GM10847 (cell line): ENCODE measurements around the gene HACD4.

Experiments used
- POLR2A ChIP-seq: IDR thresholded peaks from 2 replicates; pipeline ENCODE4 v1.6.1; 2011; ENCODE audit not compliant: insufficient read length; ENCODE audit errors: extremely low read depth

The HACD4 gene

DNA sequence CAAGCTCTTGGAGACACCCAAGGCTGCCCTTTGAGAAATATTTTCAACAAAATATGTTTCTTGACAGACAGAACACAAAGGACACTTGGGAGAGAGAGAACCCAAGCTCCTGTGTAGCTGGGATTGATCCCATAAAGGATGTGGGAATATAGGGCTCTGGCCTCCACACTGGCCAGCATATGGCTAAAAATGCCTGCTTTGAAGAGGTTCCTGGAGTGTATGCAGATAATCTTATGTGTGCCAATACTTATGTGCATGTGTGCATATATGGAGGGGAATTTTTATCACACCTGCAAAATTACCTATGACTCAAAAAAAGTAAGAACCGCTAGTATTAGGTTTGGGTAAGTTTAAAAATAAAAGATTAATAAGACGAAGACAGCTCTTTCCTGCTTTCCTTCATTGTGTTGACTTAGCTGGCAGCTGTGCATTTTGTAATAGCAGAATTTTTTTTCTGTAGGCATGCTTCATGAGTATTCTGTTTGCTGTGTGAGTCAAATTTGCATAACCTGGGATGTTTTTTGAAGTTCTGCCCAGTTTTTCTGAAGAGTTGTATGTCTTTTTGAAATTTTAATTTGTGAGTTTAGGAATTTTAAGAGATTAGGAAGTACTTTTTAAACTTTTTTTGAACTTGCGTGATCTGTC, 42.6 kb downstream of the HACD4 start:
- TF ChIP-seq POLR2A: no peak

DNA sequence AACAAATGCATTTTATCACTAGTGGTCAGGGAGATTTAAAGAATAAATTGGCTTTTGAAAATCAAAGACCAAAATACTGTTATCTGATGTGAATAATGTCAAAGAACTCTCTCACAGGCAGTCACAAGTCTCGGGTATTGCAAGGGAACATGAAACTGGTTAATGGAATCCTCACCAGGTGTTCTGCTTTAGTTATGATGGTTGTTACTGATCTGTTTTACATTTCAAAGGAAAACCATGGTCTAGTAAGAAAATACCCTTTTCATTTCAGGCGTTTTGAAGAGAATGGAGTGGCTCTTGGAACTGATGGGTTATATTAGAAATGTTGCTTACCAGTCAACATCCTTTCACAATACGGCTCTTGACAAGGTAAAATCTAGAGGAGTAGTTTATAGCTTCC, 43.4 kb downstream of the HACD4 start:
- no peak for TF ChIP-seq POLR2A

DNA sequence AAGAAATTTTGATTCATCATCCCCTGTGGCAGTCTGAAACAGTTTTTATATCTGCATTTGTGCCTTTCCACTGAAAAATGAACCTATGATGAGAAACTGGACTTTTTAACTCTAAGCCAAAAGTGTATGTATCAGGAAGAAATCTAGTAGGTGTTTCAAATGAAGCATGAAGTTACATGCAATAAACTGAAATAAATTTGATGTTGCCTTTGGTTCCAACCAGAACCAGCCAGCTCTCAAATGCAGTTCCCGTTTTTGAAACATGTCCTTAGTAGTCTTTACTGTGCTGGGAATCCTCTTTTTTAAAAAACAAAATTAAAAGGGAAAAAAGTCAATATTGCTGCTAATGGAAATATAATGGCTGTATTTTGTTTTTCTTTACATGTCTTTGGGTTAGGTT, 43.9 kb downstream of the HACD4 start:
- no peak for TF ChIP-seq POLR2A

DNA sequence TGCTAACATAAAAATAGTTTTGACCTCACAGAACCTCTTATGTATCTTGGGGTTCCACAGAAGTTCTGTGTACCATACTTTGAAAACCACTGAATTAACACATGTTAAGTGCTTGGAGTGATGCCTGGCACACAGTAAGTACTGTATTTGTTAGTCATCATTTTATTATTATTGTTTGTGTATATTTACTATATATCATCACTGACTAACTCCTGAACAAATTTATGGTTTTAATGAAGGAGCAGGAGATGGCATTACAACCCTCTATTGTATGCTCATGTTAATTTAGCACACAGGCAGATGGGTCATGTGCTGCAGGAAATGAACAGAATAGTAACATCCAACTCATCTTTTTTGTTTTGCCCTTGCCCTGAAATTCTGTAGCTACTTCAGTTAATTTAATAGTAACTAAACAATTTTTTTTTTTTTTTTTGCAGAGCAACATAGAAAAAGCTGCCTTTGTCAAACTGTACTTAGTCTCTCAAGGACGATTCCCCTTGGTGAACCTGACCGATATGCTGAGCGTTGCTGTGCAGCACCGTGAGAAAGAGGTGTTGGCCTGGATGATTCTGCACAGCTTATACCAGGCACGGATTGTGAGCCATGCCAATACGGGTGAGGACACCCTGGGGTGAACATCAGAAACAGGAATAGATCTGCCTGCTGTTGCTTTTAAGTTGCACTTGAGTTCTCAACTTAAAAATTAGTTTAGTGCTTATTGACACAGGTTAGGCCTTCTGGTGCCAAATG, 45.4 kb downstream of the HACD4 start:
- TF ChIP-seq POLR2A: no peak

DNA sequence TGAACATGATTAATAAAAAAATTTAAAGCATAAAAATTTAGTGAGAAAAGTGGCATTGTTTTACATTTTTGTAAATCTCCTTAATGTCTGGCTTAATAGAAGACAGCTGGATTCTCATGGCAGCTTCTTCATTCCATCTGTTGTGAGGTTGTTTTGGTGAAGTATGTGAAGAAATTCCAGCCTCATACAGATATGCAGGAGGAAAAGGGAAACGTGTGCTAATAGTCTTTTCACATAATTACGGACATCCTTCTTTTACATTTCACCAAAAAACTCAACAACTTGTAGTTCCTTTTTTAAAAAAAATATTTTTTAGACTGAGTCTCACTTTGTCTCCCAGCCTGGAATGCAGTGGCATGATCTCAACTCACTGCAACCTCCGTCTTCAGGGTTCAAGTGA, 46.9 kb downstream of the HACD4 start:
- TF ChIP-seq POLR2A: no peak

DNA sequence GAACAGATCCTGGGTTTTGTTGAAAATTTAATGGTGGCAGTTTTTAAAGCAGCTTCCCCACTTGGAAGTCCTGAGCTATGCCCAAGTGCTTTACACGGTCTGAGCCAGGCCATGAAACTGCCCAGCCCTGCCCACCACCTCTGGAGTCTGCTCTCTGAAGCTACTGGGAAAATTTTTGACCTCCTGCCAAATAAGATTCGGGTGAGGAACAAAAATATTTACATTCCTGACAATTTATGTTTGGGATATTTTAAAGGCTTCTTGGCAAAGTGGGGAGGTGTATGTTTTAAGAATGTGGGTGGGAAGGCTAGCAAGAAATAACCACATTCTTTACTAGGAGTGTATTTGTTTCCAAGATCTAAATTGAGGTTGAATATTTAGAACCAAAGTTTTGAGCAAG, 50.0 kb downstream of the HACD4 start:
- no peak for TF ChIP-seq POLR2A

DNA sequence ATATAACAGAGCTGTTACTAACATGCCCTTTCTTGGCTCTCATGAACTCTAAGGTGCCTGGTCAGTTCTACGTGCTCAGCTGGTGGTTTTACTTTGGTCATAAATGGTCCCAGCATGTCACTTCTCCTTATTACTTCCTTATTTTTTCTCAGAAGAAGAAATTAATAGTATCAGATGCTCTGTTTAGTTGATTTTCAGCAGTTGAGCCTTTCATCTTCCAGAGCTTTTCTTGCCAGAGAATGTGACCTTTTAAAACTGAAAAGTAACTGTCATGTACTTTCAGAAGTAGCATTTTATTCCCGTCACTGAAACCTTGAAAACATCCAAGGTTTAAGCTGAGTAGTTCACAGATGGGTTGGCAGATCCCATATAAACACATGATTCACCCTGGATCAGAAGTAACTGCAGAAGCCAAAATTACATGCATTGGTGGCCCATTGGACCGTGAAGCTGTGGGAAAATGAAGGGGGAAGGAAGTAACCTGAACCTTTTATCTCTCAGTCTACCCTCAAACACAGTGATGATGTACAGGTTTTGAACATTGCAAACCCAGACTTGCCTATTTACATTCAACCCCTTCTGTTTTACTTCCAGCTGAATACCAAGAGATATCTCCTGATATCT, 50.5 kb downstream of the HACD4 start:
- TF ChIP-seq POLR2A: no peak

DNA sequence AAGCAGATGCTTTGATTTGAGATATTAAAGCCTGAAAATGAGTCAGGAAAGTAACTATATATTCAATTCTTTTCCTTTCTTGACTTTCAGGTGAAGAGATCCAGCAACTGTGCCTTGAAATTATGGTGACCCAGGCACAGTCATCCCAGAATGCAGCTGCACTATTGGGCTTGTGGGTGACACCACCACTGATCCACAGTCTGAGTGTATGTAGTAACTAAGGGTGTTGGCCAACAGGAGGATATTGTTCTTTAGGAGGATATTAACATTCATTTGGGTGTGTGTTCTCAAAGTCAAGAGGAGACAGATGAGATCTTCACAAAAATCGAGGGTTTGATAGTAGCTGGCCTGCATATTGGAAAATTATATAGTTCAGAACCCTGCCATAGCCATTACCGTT, 53.2 kb downstream of the HACD4 start:
- no peak for TF ChIP-seq POLR2A

DNA sequence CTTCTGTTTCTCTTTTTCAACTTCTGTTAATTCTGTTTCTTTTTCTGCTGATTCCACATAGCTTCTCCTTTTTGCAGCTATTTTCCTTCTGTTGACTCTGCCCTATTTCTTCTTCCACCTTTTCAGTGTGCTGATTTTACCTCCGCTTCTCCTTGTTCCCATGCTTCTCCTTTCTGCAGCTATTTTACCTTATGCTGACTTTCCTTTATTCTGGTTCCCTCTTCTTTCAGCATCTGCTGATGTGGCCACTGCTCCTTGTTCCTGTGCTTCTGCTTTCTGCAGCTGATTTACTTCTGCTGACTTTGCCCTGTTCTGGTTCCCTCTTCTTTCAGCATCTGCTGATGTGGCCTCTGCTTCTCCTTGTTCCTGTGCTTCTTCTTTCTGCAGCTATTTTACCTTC, 58.8 kb downstream of the HACD4 start:
- TF ChIP-seq POLR2A: no peak

DNA sequence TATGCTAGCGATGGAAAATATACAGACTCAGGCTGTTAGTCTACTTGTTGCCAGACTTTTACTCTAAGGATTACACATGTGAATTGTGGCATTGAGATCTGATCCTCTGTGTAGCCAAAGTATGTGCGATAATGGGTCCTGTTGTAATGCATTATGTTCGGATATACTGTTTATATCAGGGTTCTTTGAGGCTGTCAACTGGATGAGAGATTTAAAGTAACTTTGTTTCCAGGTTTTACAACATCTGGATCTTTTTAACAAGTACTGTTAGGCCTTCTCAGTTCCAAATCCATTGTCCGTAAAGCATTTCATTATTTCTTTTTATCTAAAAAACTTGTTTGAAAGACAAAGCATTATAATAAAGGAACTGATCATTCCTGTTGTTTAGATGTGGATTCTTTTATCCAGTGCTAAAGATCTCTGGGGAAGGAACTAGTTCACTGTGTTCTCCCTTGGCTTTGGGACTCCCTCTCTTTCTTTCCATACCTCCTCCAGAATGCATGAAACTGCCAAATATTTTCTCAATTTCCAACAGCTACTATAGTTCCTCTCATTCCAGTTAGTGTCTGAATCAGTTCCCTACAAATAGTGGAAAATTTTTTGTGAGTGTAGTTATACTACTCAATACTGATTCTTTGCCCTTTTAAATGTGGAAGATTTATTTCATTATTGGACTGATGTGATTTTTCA, 68.8 kb downstream of the HACD4 start:
- no peak for TF ChIP-seq POLR2A

DNA sequence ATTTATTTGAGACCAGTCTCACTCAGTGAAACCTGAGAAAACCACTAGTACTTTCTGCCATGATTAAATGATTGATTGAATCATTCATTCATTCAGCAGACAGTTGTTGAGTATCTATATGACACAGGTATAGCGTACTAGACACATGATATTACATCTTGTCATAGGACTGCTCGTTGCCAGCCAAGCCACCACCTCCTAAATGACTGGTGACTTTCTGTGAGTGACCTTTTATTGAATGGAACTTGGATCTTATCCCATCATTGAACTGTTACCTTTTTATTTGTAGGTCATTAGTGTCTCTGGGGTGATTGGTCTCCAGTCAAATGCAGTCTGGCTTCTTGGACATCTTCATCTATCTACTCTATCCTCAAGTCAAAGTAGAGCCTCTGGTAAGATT, 80.7 kb downstream of the HACD4 start:
- no peak for TF ChIP-seq POLR2A
